Glutamatergic neuron (in vitro differentiated cells): ENCODE data around the gene CCDC188. TPM values are rescaled to one million over a fixed set of nuclear protein-coding genes. Genes with fewer than 3 reads are reported as not detected.

ENCODE experiments used
- DNase-seq: peaks from one replicate; pipeline ENCODE4 v3.0.0; 2022
- H3K27ac Mint-ChIP-seq: one replicate; pipeline ENCODE4 v1.8.0; 2020; ENCODE audit warnings: mild to moderate bottlenecking, mixed read lengths, inconsistent platforms; ENCODE audit not compliant: unreplicated experiment
- H3K27me3 Mint-ChIP-seq: one replicate; pipeline ENCODE4 v1.8.0; 2020; ENCODE audit warnings: mild to moderate bottlenecking, moderate library complexity, mixed read lengths, inconsistent platforms; ENCODE audit not compliant: unreplicated experiment
- H3K36me3 Mint-ChIP-seq: one replicate; pipeline ENCODE4 v1.8.0; 2020; ENCODE audit warnings: mild to moderate bottlenecking, mixed read lengths, inconsistent platforms; ENCODE audit not compliant: unreplicated experiment
- H3K4me1 Mint-ChIP-seq: one replicate; pipeline ENCODE4 v1.8.0; 2020; ENCODE audit warnings: mild to moderate bottlenecking, low read depth, mixed read lengths, inconsistent platforms; ENCODE audit not compliant: unreplicated experiment
- H3K4me3 Mint-ChIP-seq: one replicate; pipeline ENCODE4 v1.8.0; 2020; ENCODE audit warnings: mild to moderate bottlenecking, mixed read lengths, inconsistent platforms; ENCODE audit not compliant: unreplicated experiment
- H3K9me3 Mint-ChIP-seq: one replicate; pipeline ENCODE4 v1.8.0; 2020; ENCODE audit warnings: mild to moderate bottlenecking, moderate library complexity, mixed read lengths, inconsistent platforms; ENCODE audit not compliant: unreplicated experiment
- CTCF ChIP-seq: fragments of 200-600 bp; sonication (generic); IDR thresholded peaks from one replicate; pipeline ENCODE4 v1.5.0; 2021; ENCODE audit not compliant: partially characterized antibody, unreplicated experiment
- microRNA-seq: library from miRNA; unstranded; fragments of <30 nt; microRNA quantifications from one replicate; pipeline ENCODE4, GENCODE V29; 2020; ENCODE audit not compliant: unreplicated experiment
- total RNA-seq: library from RNA; stranded (reverse); fragmentation: NEBNext Ultra II Directional; extraction: Animal tissue kit (Norgen Biotek cat#: 25700); gene quantifications from one replicate; pipeline ENCODE4 v1.2.1, GENCODE V29; 2021; ENCODE audit not compliant: unreplicated experiment

CCDC188 gene
- total RNA-seq, 1 donor from 2014 or later, result 0.54 TPM

- Mint-ChIP-seq H3K9me3 (peaks cover 13% of the 10 kb centered on the region), H3K27ac (peak overlapping the region; percentile 77), H3K4me3 (no peak overlapping the region), H3K4me1 (peaks cover 34% of the 10 kb centered on the region), H3K27me3 (peaks cover 14% of the 10 kb centered on the region), H3K36me3 (peaks cover 14% of the 10 kb centered on the region)
- DNase-seq, result peak; percentile 4
- TF ChIP-seq CTCF, result no peak
Measured at GRCh38 chr22:20105456-20106204, 45.2 kb downstream of the CCDC188 start.

GRCh38 chr22:20102203-20102780 is 48.6 kb downstream of the CCDC188 start:
- peak; percentile 33 for DNase-seq
- peak overlapping the region; percentile 39 for H3K27ac Mint-ChIP-seq
- peaks cover 15% of the 10 kb centered on the region for H3K9me3 Mint-ChIP-seq
- H3K4me3 Mint-ChIP-seq, result no peak overlapping the region
- H3K4me1 Mint-ChIP-seq, result peaks cover 32% of the 10 kb centered on the region
- peaks cover 17% of the 10 kb centered on the region for H3K36me3 Mint-ChIP-seq
- H3K27me3 Mint-ChIP-seq, result peaks cover 8% of the 10 kb centered on the region
- TF ChIP-seq CTCF, result no peak

- peaks cover 28% of the 10 kb centered on the region for H3K4me1 Mint-ChIP-seq
- H3K9me3 Mint-ChIP-seq, result peaks cover 13% of the 10 kb centered on the region
- peaks cover 22% of the 10 kb centered on the region for H3K36me3 Mint-ChIP-seq
- no peak for TF ChIP-seq CTCF
- peaks cover 6% of the 10 kb centered on the region for H3K27me3 Mint-ChIP-seq
- no peak overlapping the region for H3K4me3 Mint-ChIP-seq
- DNase-seq, result peak; percentile 10
- H3K27ac Mint-ChIP-seq, result no peak overlapping the region
Measured at GRCh38 chr22:20101638-20102037, 49.2 kb downstream of the CCDC188 start.

GRCh38 chr22:20099099-20099711 is 51.6 kb downstream of the CCDC188 start:
- TF ChIP-seq CTCF, result no peak
- H3K4me3 Mint-ChIP-seq, result no peak overlapping the region

More at GRCh38 chr22:20099099-20099711, 51.6 kb downstream of the CCDC188 start:
- H3K4me1 Mint-ChIP-seq, result peaks cover 10% of the 10 kb centered on the region
- peaks cover 4% of the 10 kb centered on the region for H3K27me3 Mint-ChIP-seq
- DNase-seq, result no peak
- peaks cover 12% of the 10 kb centered on the region for H3K9me3 Mint-ChIP-seq
- H3K27ac Mint-ChIP-seq, result no peak overlapping the region
- H3K36me3 Mint-ChIP-seq, result peaks cover 27% of the 10 kb centered on the region

Small RNA genes within 50 kb of the gene (microRNA-seq; reads per million reads assigned to microRNA genes)
- gene MIR6816, result 1.7 reads per million, percentile 8 among the genes with 10 or more reads in this experiment

Other genes starting within 250 kb of the CCDC188 start
- gene COMT, start 209.3 kb downstream of the CCDC188 start, total RNA-seq, result 34.8 TPM
- gene TXNRD2, start 209.2 kb downstream of the CCDC188 start, total RNA-seq, result 6.4 TPM
- gene ARVCF, start 134.2 kb downstream of the CCDC188 start, total RNA-seq, result 119 TPM
- 31.8 TPM for gene TANGO2, start 129.9 kb downstream of the CCDC188 start, total RNA-seq
- gene DGCR8, start 70.8 kb downstream of the CCDC188 start, total RNA-seq, result 93.1 TPM
- 144 TPM for gene RANBP1, start 35.0 kb downstream of the CCDC188 start, total RNA-seq
- gene TRMT2A, start 33.8 kb downstream of the CCDC188 start, total RNA-seq, result 62.1 TPM
- 119 TPM for gene ZDHHC8, start 19.3 kb downstream of the CCDC188 start, total RNA-seq
- gene RTN4R, start 117.3 kb upstream of the CCDC188 start, total RNA-seq, result 38.3 TPM
- 24.1 TPM for gene DGCR6L, start 169.0 kb upstream of the CCDC188 start, total RNA-seq
- 50.3 TPM for gene ZNF74, start 243.1 kb upstream of the CCDC188 start, total RNA-seq